B cell (primary cell): Measurements from ENCODE around the gene KRT5. TPM values are rescaled to one million over a fixed set of nuclear protein-coding genes. Genes with fewer than 3 reads are reported as not detected.

ENCODE experiments used
- ATAC-seq: fragments of 200-7000 bp; cut with Tn5 transposase; one replicate; pipeline ENCODE4 v1.10.0; 2021; ENCODE audit warnings: low read depth, mild to moderate bottlenecking, moderate number of reproducible peaks, moderate library complexity
- CTCF ChIA-PET: fragments of 350-600 bp; sonication (Branson Sonifier 250); formaldehyde crosslinking; loops from one replicate; lab custom pipeline; 2021; ENCODE audit warnings: antibody characterized with exemption, inconsistent platforms; lab: Charles Lee
- POLR2A ChIA-PET: fragments of 350-600 bp; sonication (Branson Sonifier 250); formaldehyde crosslinking; loops from one replicate; lab custom pipeline; 2021; ENCODE audit warnings: antibody characterized with exemption; lab: Charles Lee
- DNase-seq: peaks from one replicate; pipeline ENCODE4 v3.0.0; 2013
- H2AFZ ChIP-seq: 2 replicates; pipeline ENCODE4 v1.6.1; 2012; ENCODE audit warnings: mild to moderate bottlenecking, low read depth, low read length; ENCODE audit not compliant: insufficient read depth, poor library complexity, severe bottlenecking
- H3K27ac ChIP-seq, 2 donors: 1 replicate in 1 of 2; 2 replicates in 1 of 2; pipeline ENCODE4 v1.5.1; 2012 to 2013; ENCODE audit warnings: low read length in 2 of 2, mild to moderate bottlenecking in 2 of 2, moderate library complexity in 1 of 2
- H3K27me3 ChIP-seq, 4 experiments: fragments of 200-600 bp in 1 of 4; sonication (generic) in 1 of 4; replicated peaks in 1 of 4; 1 replicate in 2 of 4; 2 replicates in 2 of 4; pipeline versions ENCODE4 v1.6.1 to v1.7.0; 2013 to 2016; ENCODE audit warnings: low read length in 3 of 4, mild to moderate bottlenecking in 2 of 4, mixed read lengths in 1 of 4, moderate library complexity in 1 of 4; ENCODE audit not compliant: insufficient read depth in 4 of 4, control insufficient read depth in 3 of 4; ENCODE audit errors: control extremely low read depth in 1 of 4
- H3K36me3 ChIP-seq, 2 experiments: replicated peaks in 1 of 2; 1 replicate in 1 of 2; 2 replicates in 1 of 2; pipeline versions ENCODE4 v1.6.1 to v1.7.1; 2013; ENCODE audit warnings: low read length in 1 of 2; ENCODE audit not compliant: insufficient read depth in 2 of 2, control insufficient read depth in 1 of 2; ENCODE audit errors: control extremely low read depth in 1 of 2, extremely low read depth in 1 of 2
- H3K4me1 ChIP-seq, 2 donors: fragments of 200-600 bp in 1 of 2; sonication (generic) in 1 of 2; 1 replicate in 1 of 2; 2 replicates in 1 of 2; pipeline versions ENCODE4 v1.5.1 to v1.6.1; 2013 to 2017; ENCODE audit warnings: low read length in 2 of 2; ENCODE audit not compliant: control insufficient read depth in 2 of 2, insufficient read depth in 2 of 2
- H3K4me2 ChIP-seq: replicated peaks from 2 replicates; pipeline ENCODE3; 2012; ENCODE audit warnings: mild to moderate bottlenecking, low read depth, low read length; ENCODE audit not compliant: poor library complexity, severe bottlenecking
- H3K4me3 ChIP-seq, 5 experiments: fragments of 200-600 bp in 1 of 5; sonication (generic) in 1 of 5; 1 replicate in 3 of 5; 2 replicates in 2 of 5; pipeline versions ENCODE4 v1.5.1 to v1.7.0; 2011 to 2016; ENCODE audit warnings: low read length in 4 of 5, mild to moderate bottlenecking in 4 of 5, low read depth in 2 of 5, control low read depth in 1 of 5, moderate library complexity in 1 of 5; ENCODE audit not compliant: insufficient read depth in 1 of 5; ENCODE audit errors: control extremely low read depth in 1 of 5, extremely low read depth in 1 of 5
- H3K79me2 ChIP-seq: fragments of 200-600 bp; sonication (generic); one replicate; pipeline ENCODE4 v1.6.0; 2016; ENCODE audit warnings: low read length; ENCODE audit not compliant: control insufficient read depth, insufficient read depth
- H3K9ac ChIP-seq: fragments of 200-600 bp; sonication (generic); 2 replicates; pipeline ENCODE4 v1.6.1; 2017; ENCODE audit warnings: mild to moderate bottlenecking, low read length, moderate library complexity
- H3K9me3 ChIP-seq, 3 donors: one replicate each; pipeline versions ENCODE4 v1.6.1 to v1.7.1; 2013; ENCODE audit warnings: low read length in 2 of 3; ENCODE audit not compliant: control insufficient read depth in 2 of 3, insufficient read depth in 1 of 3; ENCODE audit errors: control extremely low read depth in 1 of 3
- H4K20me1 ChIP-seq: 2 replicates; pipeline ENCODE4 v1.6.0; 2012; ENCODE audit warnings: mild to moderate bottlenecking, low read length; ENCODE audit not compliant: insufficient read depth, control insufficient read depth, poor library complexity, severe bottlenecking
- H3K27ac Mint-ChIP-seq: one replicate; pipeline ENCODE4 v1.8.0; 2021; ENCODE audit warnings: mixed read lengths
- H3K27me3 Mint-ChIP-seq: one replicate; pipeline ENCODE4 v1.8.0; 2021; ENCODE audit warnings: mixed read lengths
- H3K4me1 Mint-ChIP-seq: one replicate; pipeline ENCODE4 v1.8.0; 2021; ENCODE audit warnings: mixed read lengths
- H3K4me3 Mint-ChIP-seq: one replicate; pipeline ENCODE4 v1.8.0; 2021; ENCODE audit warnings: mixed read lengths
- H3K9me3 Mint-ChIP-seq: one replicate; pipeline ENCODE4 v1.8.0; 2022; ENCODE audit warnings: mixed read lengths; ENCODE audit not compliant: insufficient read depth
- CTCF ChIP-seq: fragments of 200-600 bp; IDR thresholded peaks from one replicate; pipeline ENCODE4 v1.8.0; 2022; ENCODE audit warnings: antibody characterized with exemption, mild to moderate bottlenecking
- EZH2 ChIP-seq: IDR thresholded peaks from 2 replicates; pipeline ENCODE4 v1.6.1; 2012; ENCODE audit warnings: borderline replicate concordance, low read depth, mild to moderate bottlenecking, moderate library complexity, low read length; ENCODE audit not compliant: insufficient read depth, poor library complexity, severe bottlenecking
- WGBS: methylation state at CpG from one replicate; pipeline ENCODE4 v1.1.5; 2013; ENCODE audit warnings: missing lambda C conversion rate; ENCODE audit not compliant: insufficient coverage; 5-methylcytosine and 5-hydroxymethylcytosine counted together
- intact Hi-C: fragments of 100-400 bp; cut with micrococcal nuclease; formaldehyde crosslinking; loops from one replicate; pipeline ENCODE4 v1.10.0; 2022
- polyA plus RNA-seq: library from polyadenylated mRNA; depleted of rRNA; stranded (reverse); fragments of >200 nt; gene quantifications from 2 replicates; pipeline ENCODE4 v1.2.3, GENCODE V29; 2012
- total RNA-seq, 2 donors: library from RNA; stranded (reverse); fragments of 120-200 nt in 1 of 2; gene quantifications; 1 replicate in 1 of 2; 2 replicates in 1 of 2; pipeline versions ENCODE4 v1.2.3 to v1.2.4, GENCODE V29; 2013 to 2022

Gene KRT5
- total and polyA plus RNA-seq, 2 donors (not counting 1 experiment from before 2014, with no cell fraction given) = not detected

GRCh38 chr12:52496054-52496453, 24.1 kb downstream of the KRT5 start:
- H3K27me3 Mint-ChIP-seq = peaks cover 31% of the 10 kb centered on the region
- H3K9me3 Mint-ChIP-seq = no peaks in the 10 kb centered on the region
- DNase-seq (no peak), ATAC-seq (no peak)
- Histone ChIP-seq H4K20me1 (no peaks in the 10 kb centered on the region), H3K9me3 (no peaks in the 10 kb centered on the region), H3K79me2 (no peaks in the 10 kb centered on the region), H3K4me1 (no peaks in the 10 kb centered on the region), H3K9ac (no peak overlapping the region), H3K27me3 (peaks cover 0 to 7% (median 0%) of the 10 kb centered on the region in 4 experiments), H3K4me2 (no peak overlapping the region), H3K36me3 (no peaks in the 10 kb centered on the region), H2AFZ (no peak overlapping the region), H3K4me3 (no peak overlapping the region), H3K27ac (no peak overlapping the region)
- ChIA-PET CTCF (no interaction called here), POLR2A (no interaction called here)
- WGBS = no CpG with 5 or more reads among the region's 2 CpGs
- intact Hi-C loops = no loop called here
- TF ChIP-seq EZH2 = no peak
- H3K4me3 Mint-ChIP-seq = no peak overlapping the region
- H3K4me1 Mint-ChIP-seq = no peaks in the 10 kb centered on the region
- H3K27ac Mint-ChIP-seq = no peak overlapping the region

- Mint-ChIP-seq H3K9me3 (no peaks in the 10 kb centered on the region), H3K27me3 (peaks cover 34% of the 10 kb centered on the region), H3K4me3 (no peak overlapping the region), H3K27ac (no peak overlapping the region), H3K4me1 (no peaks in the 10 kb centered on the region)
- H3K36me3 ChIP-seq = no peaks in the 10 kb centered on the region
- no peak overlapping the region for H3K9ac ChIP-seq
- no peak overlapping the region for H3K4me2 ChIP-seq
- peaks cover 0 to 7% (median 0%) of the 10 kb centered on the region in 4 experiments for H3K27me3 ChIP-seq
- H2AFZ ChIP-seq = no peak overlapping the region
- ChIA-PET POLR2A (no interaction called here), CTCF (no interaction called here)
- TF ChIP-seq EZH2 (no peak), CTCF (no peak)
- DNase-seq (no peak), ATAC-seq (no peak)
- no peak overlapping the region for H3K27ac ChIP-seq
- no peak overlapping the region for H3K4me3 ChIP-seq
- no peaks in the 10 kb centered on the region for H3K4me1 ChIP-seq
- 35% methylated on average over 3 of the region's 3 CpGs for WGBS
- H3K79me2 ChIP-seq = no peaks in the 10 kb centered on the region
- H4K20me1 ChIP-seq = no peaks in the 10 kb centered on the region
- H3K9me3 ChIP-seq = no peaks in the 10 kb centered on the region
- intact Hi-C loops = no loop called here
These were observed 24.8 kb downstream of the KRT5 start for GRCh38 chr12:52495389-52495788.
